HepG2 (cell line): ENCODE measurements around the gene HOXB4. TPM values are rescaled to one million over a fixed set of nuclear protein-coding genes. Genes with fewer than 3 reads are reported as not detected.

Source experiments
- ATAC-seq: fragments of 200-7000 bp; cut with Tn5 transposase; 3 replicates; pipeline ENCODE4 v1.9.1; 2020; ENCODE audit warnings: mild to moderate bottlenecking, moderate library complexity
- BruUV-seq: library from RNA; stranded (reverse); fragments of 400-500 nt; replicated peaks from 2 replicates; lab custom pipeline; 2021; lab: Mats Ljungman, UMichigan
- CTCF ChIA-PET: fragments of 300-600 bp; formaldehyde crosslinking; extraction: SDS; loops from one replicate; lab custom pipeline; 2021; ENCODE audit warnings: low total read pairs, inconsistent platforms, low intra/inter-chr PET ratio; lab: Yijun Ruan, JAX
- POLR2A ChIA-PET: fragments of 350-600 bp; sonication (Branson Sonifier 250); formaldehyde crosslinking; loops from one replicate; lab custom pipeline; 2020; ENCODE audit warnings: antibody characterized with exemption, inconsistent platforms; lab: Yijun Ruan, JAX
- DNase-seq: peaks from one replicate; pipeline ENCODE4 v3.0.0-alpha.2; 2015; ENCODE audit warnings: low spot score
- FAIRE-seq: peaks from 3 replicates; lab custom pipeline; 2011; peaks lifted over from hg19 to GRCh38; lab: Jason Lieb, UNC
- H2AFZ ChIP-seq: one replicate; pipeline ENCODE4 v1.6.1; 2011; ENCODE audit warnings: low read length, inconsistent platforms
- H3K27ac ChIP-seq: fragments of 300-600 bp; 3 replicates; pipeline ENCODE4 v1.8.0; 2011; ENCODE audit warnings: mixed run types, mild to moderate bottlenecking, mixed read lengths, low read length, inconsistent platforms; ENCODE audit not compliant: insufficient read depth; ENCODE audit errors: extremely low read length
- H3K27me3 ChIP-seq, 2 experiments: fragments of 200-600 bp in 1 of 2; 2 replicates in 1 of 2; 3 replicates in 1 of 2; pipeline versions ENCODE4 v1.6.0 to v1.8.0; 2011; ENCODE audit warnings: low read length in 2 of 2, mild to moderate bottlenecking in 2 of 2, moderate library complexity in 2 of 2, inconsistent platforms in 1 of 2; ENCODE audit not compliant: insufficient read depth in 2 of 2, control insufficient read depth in 1 of 2
- H3K36me3 ChIP-seq, 2 experiments: fragments of 200-600 bp in 1 of 2; replicated peaks in 1 of 2; 2 replicates in 1 of 2; 3 replicates in 1 of 2; pipeline versions ENCODE4 v1.5.1 to v1.8.0; 2011; ENCODE audit warnings: low read length in 2 of 2, inconsistent platforms in 1 of 2; ENCODE audit not compliant: insufficient read depth in 2 of 2, control insufficient read depth in 1 of 2
- H3K4me1 ChIP-seq: 2 replicates; pipeline ENCODE4 v1.5.1; 2012; ENCODE audit warnings: low read length, inconsistent platforms; ENCODE audit not compliant: insufficient read depth
- H3K4me2 ChIP-seq: 2 replicates; pipeline ENCODE4 v1.6.0; 2011; ENCODE audit warnings: low read depth, low read length, inconsistent platforms
- H3K4me3 ChIP-seq, 3 experiments: fragments of 200-600 bp in 1 of 3; sonication (generic), shearing (Covaris generic) in 1 of 3; replicated peaks in 1 of 3; 2 replicates each; pipeline ENCODE4 v1.5.1; 2011 to 2016; ENCODE audit warnings: low read length in 3 of 3, inconsistent platforms in 2 of 3, low read depth in 2 of 3, mild to moderate bottlenecking in 2 of 3, control low read depth in 1 of 3, mixed read lengths in 1 of 3; ENCODE audit not compliant: insufficient read depth in 1 of 3
- H3K79me2 ChIP-seq: one replicate; pipeline ENCODE4 v1.6.1; 2011; ENCODE audit warnings: low read length, inconsistent platforms; ENCODE audit not compliant: insufficient read depth
- H3K9ac ChIP-seq: 2 replicates; pipeline ENCODE4 v1.6.0; 2011; ENCODE audit warnings: mild to moderate bottlenecking, low read depth, low read length, inconsistent platforms; ENCODE audit not compliant: insufficient read depth
- H3K9me3 ChIP-seq: 2 replicates; pipeline ENCODE4 v1.5.1; 2012; ENCODE audit warnings: mild to moderate bottlenecking, low read length
- H4K20me1 ChIP-seq: 2 replicates; pipeline ENCODE4 v1.6.0; 2011; ENCODE audit warnings: inconsistent platforms, mild to moderate bottlenecking, low read length, moderate library complexity; ENCODE audit not compliant: insufficient read depth
- BORCS8-MEF2B ChIP-seq: sonication (generic); formaldehyde crosslinking; IDR thresholded peaks from 2 replicates; pipeline ENCODE4 v1.8.0; 2022; ENCODE audit warnings: mild to moderate bottlenecking, missing genetic modification reagents
- EZH2 ChIP-seq: conservative IDR thresholded peaks from 2 replicates; pipeline ENCODE4 v1.6.1; 2012; ENCODE audit warnings: mild to moderate bottlenecking, low read depth, low read length, moderate library complexity
- HNRNPLL ChIP-seq: fragments of 200-400 bp; formaldehyde crosslinking; IDR thresholded peaks from 2 replicates; pipeline ENCODE4 v1.6.1; 2017; ENCODE audit warnings: mild to moderate bottlenecking, low read depth, low read length; ENCODE audit not compliant: poor library complexity, severe bottlenecking
- NR2C2 ChIP-seq: sonication (generic); formaldehyde crosslinking; IDR thresholded peaks from 2 replicates; pipeline ENCODE4 v1.4.0; 2020; ENCODE audit warnings: missing genetic modification reagents, mild to moderate bottlenecking, moderate library complexity, borderline replicate concordance
- SALL2 ChIP-seq: sonication (generic); formaldehyde crosslinking; IDR thresholded peaks from 2 replicates; pipeline ENCODE4 v1.8.1; 2023; ENCODE audit warnings: mild to moderate bottlenecking, missing genetic modification reagents, inconsistent platforms
- TBX3 ChIP-seq: fragments of 450-650 bp; IDR thresholded peaks from 2 replicates; pipeline ENCODE4 v1.6.1; 2017; ENCODE audit warnings: antibody characterized with exemption, mild to moderate bottlenecking, inconsistent platforms, borderline replicate concordance
- ZNF180 ChIP-seq: sonication (generic); formaldehyde crosslinking; IDR thresholded peaks from 2 replicates; pipeline ENCODE4 v1.4.0; 2020; ENCODE audit warnings: low read depth, missing genetic modification reagents, borderline replicate concordance
- ZNF589 ChIP-seq: sonication (generic); formaldehyde crosslinking; conservative IDR thresholded peaks from 2 replicates; pipeline ENCODE4 v1.8.0; 2022; ENCODE audit warnings: mild to moderate bottlenecking, moderate library complexity, missing genetic modification reagents
- WGBS: methylation state at CpG from one replicate; pipeline ENCODE4 v1.1.6; 2017; ENCODE audit warnings: low lambda C conversion rate; 5-methylcytosine and 5-hydroxymethylcytosine counted together
- in situ Hi-C: cut with HindIII; loops from 2 replicates; pipeline ENCODE4 v1.10.0; 2017; ENCODE audit warnings: low pct_unique_long_range_greater_than_20kb; ENCODE audit not compliant: extremely low pct_ligation_motif_present
- intact Hi-C: fragments of 100-400 bp; cut with micrococcal nuclease; formaldehyde crosslinking; loops from one replicate; pipeline ENCODE4 v1.10.0; 2022; ENCODE audit not compliant: unreplicated experiment
- polyA plus RNA-seq, 8 experiments: library from polyadenylated mRNA; depleted of rRNA in 3 of 8; stranded (reverse) in 7 of 8; unstranded in 1 of 8; fragments of >200 nt; fragmentation: Illumina TruSeq in 4 of 8; extraction: Trizol in 4 of 8; gene quantifications; 2 replicates each; pipeline versions ENCODE4 v1.2.1 to v1.2.3, GENCODE V29; 2011 to 2016; ENCODE audit warnings: low read depth in 4 of 8, missing spikeins in 1 of 8, mixed read lengths in 1 of 8; ENCODE audit not compliant: insufficient read depth in 1 of 8
- total RNA-seq, 5 experiments: library from RNA; depleted of rRNA; stranded (reverse); fragments of >200 nt; fragmentation: Illumina TruSeq; extraction: Trizol; gene quantifications; 2 replicates each; pipeline ENCODE4 v1.2.3, GENCODE V29; 2016; ENCODE audit warnings: low read depth in 1 of 5
- TF ChIP-seq, protein P1 (sequence below): sonication (generic); formaldehyde crosslinking; IDR thresholded peaks from 2 replicates; pipeline ENCODE4 v1.5.0; 2020; ENCODE audit warnings: missing genetic modification reagents, mild to moderate bottlenecking, borderline replicate concordance
- TF ChIP-seq, protein P2 (sequence below): IDR thresholded peaks from 2 replicates; pipeline ENCODE4 v1.6.1; 2016; ENCODE audit warnings: missing genetic modification reagents, missing compliant biosample characterization
- TF ChIP-seq, protein P3 (sequence below): IDR thresholded peaks from 2 replicates; pipeline ENCODE4 v1.6.1; 2016; ENCODE audit warnings: missing compliant biosample characterization, missing genetic modification reagents, borderline replicate concordance
- TF ChIP-seq, protein P4 (sequence below): sonication (generic); formaldehyde crosslinking; IDR thresholded peaks from 2 replicates; pipeline ENCODE4 v1.8.0; 2022; ENCODE audit warnings: mild to moderate bottlenecking, missing genetic modification reagents, moderate library complexity

HOXB4 gene
- total and polyA plus RNA-seq, 2 of the 13 experiments (the other 11 are each of a cell fraction or from before 2014, with no cell fraction given), result not detected

DNA sequence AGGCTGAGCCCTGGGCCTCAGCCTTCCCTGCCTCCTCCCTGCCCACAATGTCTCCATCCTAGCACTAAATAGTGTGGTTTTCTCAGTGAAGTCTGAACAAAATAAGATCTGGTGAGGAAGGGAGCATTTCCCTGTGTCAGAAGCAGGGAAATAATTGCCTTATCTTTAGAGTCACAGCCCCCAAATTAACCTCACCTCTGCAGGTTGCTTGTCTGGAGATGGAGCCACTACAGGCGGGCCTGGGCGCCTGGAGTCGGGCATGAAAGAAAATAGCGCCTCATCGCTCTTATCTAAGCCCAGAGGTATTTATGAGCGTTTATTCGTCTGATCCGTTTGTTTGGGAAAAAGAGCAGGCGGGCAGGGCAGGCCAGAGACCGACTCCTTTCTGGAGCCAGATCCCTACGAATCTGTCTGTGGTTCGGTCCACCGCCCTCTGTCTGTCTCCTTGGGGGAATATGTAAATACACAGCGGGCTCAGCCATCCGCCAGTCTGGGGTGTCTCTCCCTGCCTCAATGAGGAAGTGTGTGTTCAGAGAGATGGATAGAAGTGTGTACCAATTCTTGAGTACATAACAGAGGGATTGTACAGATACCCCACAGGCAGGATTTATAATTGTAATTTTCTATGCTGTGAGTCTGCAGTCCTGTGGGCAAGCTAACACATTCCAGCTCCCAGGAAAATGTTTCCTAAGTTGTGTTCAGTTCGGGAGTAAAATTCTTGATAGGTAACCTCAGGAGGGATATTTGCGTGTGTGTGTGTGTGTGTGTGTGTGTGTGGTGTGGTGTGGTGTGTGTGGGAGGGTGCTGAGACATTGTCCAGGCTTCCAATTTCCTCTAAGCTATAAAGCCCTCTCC lies 22.3 kb upstream of the HOXB4 start:
- H3K9ac ChIP-seq, result no peak overlapping the region
- in situ Hi-C loops (no loop called here), intact Hi-C loops (no loop called here)
- TF ChIP-seq TBX3 (no peak), EZH2 (0 out of 2 replicates have a peak, but pooled peaks have one; percentile 38)
- DNase-seq, result no peak
- ChIA-PET CTCF (no interaction called here), POLR2A (no interaction called here)
- H3K4me1 ChIP-seq, result peaks cover 10% of the 10 kb centered on the region; the same call in 1 of the 2 replicates
- no peak overlapping the region for H3K4me2 ChIP-seq
- H3K4me3 ChIP-seq, result no peak overlapping the region
- H2AFZ ChIP-seq, result no peak overlapping the region
- WGBS, result 10% methylated on average over 17 of the region's 17 CpGs
- no peak for ATAC-seq
- H3K9me3 ChIP-seq, result no peaks in the 10 kb centered on the region
- H3K79me2 ChIP-seq, result no peaks in the 10 kb centered on the region
- no peak for FAIRE-seq
- BruUV-seq, result no TSS peak
- peaks cover 2% of the 10 kb centered on the region; the same call in 1 of the 2 replicates for H4K20me1 ChIP-seq
- H3K27me3 ChIP-seq, result peaks cover 47 to 98% of the 10 kb centered on the region in 2 experiments
- H3K36me3 ChIP-seq, result no peaks in the 10 kb centered on the region
- H3K27ac ChIP-seq, result no peak overlapping the region

DNA sequence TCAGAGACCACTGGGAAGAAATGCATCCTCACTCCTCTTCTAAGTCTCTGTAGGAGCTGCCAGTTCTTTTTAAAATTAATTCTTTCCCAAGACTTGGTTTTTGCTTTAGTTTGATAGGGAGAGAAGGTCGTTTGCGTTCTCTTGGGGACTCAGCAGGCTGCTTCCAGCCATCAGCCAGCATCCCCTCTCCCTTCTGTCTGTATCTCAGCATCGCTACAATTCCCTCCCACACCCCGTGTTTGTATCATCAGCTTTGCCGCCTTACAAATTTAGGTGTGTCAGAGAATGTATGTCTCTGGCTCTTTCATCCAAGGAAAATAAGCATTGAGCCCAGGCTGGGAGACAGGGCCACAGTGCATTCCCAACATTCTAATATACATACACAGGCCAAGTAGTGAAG lies 21.2 kb upstream of the HOXB4 start:
- no peaks in the 10 kb centered on the region for H3K36me3 ChIP-seq
- intact Hi-C loops, result no loop called here
- H3K9me3 ChIP-seq, result no peaks in the 10 kb centered on the region
- no peak overlapping the region for H3K4me2 ChIP-seq
- CTCF ChIA-PET, result no interaction called here
- H3K27me3 ChIP-seq, result peaks cover 53 to 98% of the 10 kb centered on the region in 2 experiments
- no peak overlapping the region for H2AFZ ChIP-seq
- no peaks in the 10 kb centered on the region for H3K79me2 ChIP-seq
- no TSS peak for BruUV-seq
- no peak overlapping the region for H3K27ac ChIP-seq
- H3K4me1 ChIP-seq, result peaks cover 12% of the 10 kb centered on the region; the same call in 1 of the 2 replicates
- 5% methylated on average over 5 of the region's 5 CpGs for WGBS
- peaks cover 2% of the 10 kb centered on the region; the same call in 1 of the 2 replicates for H4K20me1 ChIP-seq
- FAIRE-seq, result no peak
- POLR2A ChIA-PET, result no interaction called here
- ATAC-seq, result no peak
- no peak overlapping the region for H3K4me3 ChIP-seq
- H3K9ac ChIP-seq, result no peak overlapping the region
- DNase-seq, result no peak
- in situ Hi-C loops, result loop anchor here (5.0 kb wide), 1 partner anchor 447 kb away; no protein-coding TSS in a partner anchor
- TF ChIP-seq, protein P1, sequence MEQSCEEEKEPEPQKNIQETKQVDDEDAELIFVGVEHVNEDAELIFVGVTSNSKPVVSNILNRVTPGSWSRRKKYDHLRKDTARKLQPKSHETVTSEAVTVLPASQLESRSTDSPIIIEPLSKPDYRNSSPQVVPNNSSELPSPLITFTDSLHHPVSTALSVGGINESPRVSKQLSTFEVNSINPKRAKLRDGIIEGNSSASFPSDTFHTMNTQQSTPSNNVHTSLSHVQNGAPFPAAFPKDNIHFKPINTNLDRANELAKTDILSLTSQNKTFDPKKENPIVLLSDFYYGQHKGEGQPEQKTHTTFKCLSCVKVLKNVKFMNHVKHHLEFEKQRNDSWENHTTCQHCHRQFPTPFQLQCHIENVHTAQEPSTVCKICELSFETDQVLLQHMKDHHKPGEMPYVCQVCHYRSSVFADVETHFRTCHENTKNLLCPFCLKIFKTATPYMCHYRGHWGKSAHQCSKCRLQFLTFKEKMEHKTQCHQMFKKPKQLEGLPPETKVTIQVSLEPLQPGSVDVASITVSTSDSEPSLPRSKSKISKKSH (CRISPR knock-in tag), result no peak
- no peak for TF ChIP-seq SALL2 (CRISPR knock-in tag)
- TF ChIP-seq NR2C2, result no peak
- TF ChIP-seq, protein P2, sequence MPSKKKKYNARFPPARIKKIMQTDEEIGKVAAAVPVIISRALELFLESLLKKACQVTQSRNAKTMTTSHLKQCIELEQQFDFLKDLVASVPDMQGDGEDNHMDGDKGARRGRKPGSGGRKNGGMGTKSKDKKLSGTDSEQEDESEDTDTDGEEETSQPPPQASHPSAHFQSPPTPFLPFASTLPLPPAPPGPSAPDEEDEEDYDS (CRISPR knock-in tag), result no peak
- no peak for TF ChIP-seq HNRNPLL
- TF ChIP-seq, protein P3, sequence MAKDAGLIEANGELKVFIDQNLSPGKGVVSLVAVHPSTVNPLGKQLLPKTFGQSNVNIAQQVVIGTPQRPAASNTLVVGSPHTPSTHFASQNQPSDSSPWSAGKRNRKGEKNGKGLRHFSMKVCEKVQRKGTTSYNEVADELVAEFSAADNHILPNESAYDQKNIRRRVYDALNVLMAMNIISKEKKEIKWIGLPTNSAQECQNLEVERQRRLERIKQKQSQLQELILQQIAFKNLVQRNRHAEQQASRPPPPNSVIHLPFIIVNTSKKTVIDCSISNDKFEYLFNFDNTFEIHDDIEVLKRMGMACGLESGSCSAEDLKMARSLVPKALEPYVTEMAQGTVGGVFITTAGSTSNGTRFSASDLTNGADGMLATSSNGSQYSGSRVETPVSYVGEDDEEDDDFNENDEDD (CRISPR knock-in tag), result no peak
- TF ChIP-seq BORCS8-MEF2B (CRISPR knock-in tag), result no peak
- no peak for TF ChIP-seq ZNF180 (CRISPR knock-in tag)
- TF ChIP-seq ZNF589 (CRISPR knock-in tag), result no peak
- TF ChIP-seq, protein P4, sequence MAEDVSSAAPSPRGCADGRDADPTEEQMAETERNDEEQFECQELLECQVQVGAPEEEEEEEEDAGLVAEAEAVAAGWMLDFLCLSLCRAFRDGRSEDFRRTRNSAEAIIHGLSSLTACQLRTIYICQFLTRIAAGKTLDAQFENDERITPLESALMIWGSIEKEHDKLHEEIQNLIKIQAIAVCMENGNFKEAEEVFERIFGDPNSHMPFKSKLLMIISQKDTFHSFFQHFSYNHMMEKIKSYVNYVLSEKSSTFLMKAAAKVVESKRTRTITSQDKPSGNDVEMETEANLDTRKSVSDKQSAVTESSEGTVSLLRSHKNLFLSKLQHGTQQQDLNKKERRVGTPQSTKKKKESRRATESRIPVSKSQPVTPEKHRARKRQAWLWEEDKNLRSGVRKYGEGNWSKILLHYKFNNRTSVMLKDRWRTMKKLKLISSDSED (CRISPR knock-in tag), result no peak
